Psoas muscle (tissue), 8 donors: Measurements from ENCODE around the gene SS18. TPM values are rescaled to one million over a fixed set of nuclear protein-coding genes. Genes with fewer than 3 reads are reported as not detected.

ENCODE experiments used
- ATAC-seq, 4 donors: fragments of 200-7000 bp; cut with Tn5 transposase; one replicate each; pipeline ENCODE4 v1.9.1; 2020; ENCODE audit warnings: moderate library complexity in 3 of 4, mild to moderate bottlenecking in 2 of 4
- DNase-seq, 2 donors: peaks; one replicate each; pipeline ENCODE4 v3.0.0-alpha.2; 2020
- H3K27ac ChIP-seq: fragments of 200-600 bp; one replicate; pipeline ENCODE4 v1.8.0; 2022
- H3K27me3 ChIP-seq, 3 donors: fragments of 200-600 bp in 1 of 3; one replicate each; pipeline versions ENCODE4 v1.6.1 to v1.8.0; 2013 to 2022; ENCODE audit warnings: low read length in 2 of 3, mild to moderate bottlenecking in 2 of 3, moderate library complexity in 1 of 3; ENCODE audit not compliant: insufficient read depth in 3 of 3
- H3K36me3 ChIP-seq, 2 donors: fragments of 200-600 bp in 1 of 2; one replicate each; pipeline versions ENCODE4 v1.6.1 to v1.8.0; 2013 to 2022; ENCODE audit warnings: low read depth in 1 of 2, mild to moderate bottlenecking in 1 of 2, moderate library complexity in 1 of 2; ENCODE audit not compliant: insufficient read depth in 1 of 2
- H3K4me1 ChIP-seq: fragments of 200-600 bp; one replicate; pipeline ENCODE4 v1.8.0; 2022
- H3K4me3 ChIP-seq: fragments of 200-600 bp; one replicate; pipeline ENCODE4 v1.8.0; 2022; ENCODE audit warnings: mild to moderate bottlenecking
- H3K9me3 ChIP-seq: fragments of 200-600 bp; one replicate; pipeline ENCODE4 v1.8.0; 2022
- WGBS, 3 donors: extraction: QIAGEN DNeasy Blood & Tissue Kit; methylation state at CpG; one replicate each; pipeline versions ENCODE4 v1.1.6 to v1.1.7; 2013; 5-methylcytosine and 5-hydroxymethylcytosine counted together
- intact Hi-C, 2 donors: fragments of 100-400 bp; cut with DNase I; formaldehyde crosslinking; loops; one replicate each; pipeline versions ENCODE4 v1.11.0 to v1.14.2; 2022
- polyA plus RNA-seq, 3 donors: library from polyadenylated mRNA; stranded (reverse); fragments of 200-250 nt; gene quantifications; one replicate each; pipeline ENCODE4 v1.2.3, GENCODE V29; 2013
- total RNA-seq, 4 donors: library from RNA; stranded (reverse); fragmentation: NEBNext Ultra II Directional in 2 of 4; extraction: Animal tissue kit (Norgen Biotek cat#: 25700) in 2 of 4; gene quantifications; one replicate each; pipeline versions ENCODE4 v1.2.1 to v1.2.4, GENCODE V29; 2021 to 2023
- TF ChIP-seq, protein P1 (sequence below): fragments of 200-600 bp; IDR thresholded peaks from one replicate; pipeline ENCODE4 v1.8.0; 2022; ENCODE audit warnings: antibody characterized with exemption
- donor health status: healthy with polysubstance abuse.
- donor health status: DM: no; HTN: no; CAD: no; lungs with moderate emphysema.
- donor health status: Bipolar disorder and iron deficiency.
- donor health status: healthy.
- donor health status: DM: yes; HTN: yes; CAD: no.
- donor health status: DM: no; HTN: no; CAD: no.
- donor health status: DM: no; HTN: no; CAD: no.
- donor health status: DM: yes; HTN: yes; CAD: no.

The SS18 gene
- total and polyA plus RNA-seq, 7 donors: 8.4 to 17.3 (median 12.7) TPM

- Histone ChIP-seq H3K27me3 (no peaks in the 10 kb centered on the region), H3K9me3 (no peaks in the 10 kb centered on the region), H3K27ac (peak overlapping the region; percentile 95), H3K4me3 (peak overlapping the region; percentile 94), H3K4me1 (peaks cover 23% of the 10 kb centered on the region), H3K36me3 (peaks cover 0 to 28% of the 10 kb centered on the region in 2 donors)
- ATAC-seq: peak in 2 of 4 donors; percentile 2 to 5
- WGBS, 3 donors: 2 to 3% (median 2%) methylated on average over 33 to 35 of the region's 35 CpGs
- TF ChIP-seq, protein P1, sequence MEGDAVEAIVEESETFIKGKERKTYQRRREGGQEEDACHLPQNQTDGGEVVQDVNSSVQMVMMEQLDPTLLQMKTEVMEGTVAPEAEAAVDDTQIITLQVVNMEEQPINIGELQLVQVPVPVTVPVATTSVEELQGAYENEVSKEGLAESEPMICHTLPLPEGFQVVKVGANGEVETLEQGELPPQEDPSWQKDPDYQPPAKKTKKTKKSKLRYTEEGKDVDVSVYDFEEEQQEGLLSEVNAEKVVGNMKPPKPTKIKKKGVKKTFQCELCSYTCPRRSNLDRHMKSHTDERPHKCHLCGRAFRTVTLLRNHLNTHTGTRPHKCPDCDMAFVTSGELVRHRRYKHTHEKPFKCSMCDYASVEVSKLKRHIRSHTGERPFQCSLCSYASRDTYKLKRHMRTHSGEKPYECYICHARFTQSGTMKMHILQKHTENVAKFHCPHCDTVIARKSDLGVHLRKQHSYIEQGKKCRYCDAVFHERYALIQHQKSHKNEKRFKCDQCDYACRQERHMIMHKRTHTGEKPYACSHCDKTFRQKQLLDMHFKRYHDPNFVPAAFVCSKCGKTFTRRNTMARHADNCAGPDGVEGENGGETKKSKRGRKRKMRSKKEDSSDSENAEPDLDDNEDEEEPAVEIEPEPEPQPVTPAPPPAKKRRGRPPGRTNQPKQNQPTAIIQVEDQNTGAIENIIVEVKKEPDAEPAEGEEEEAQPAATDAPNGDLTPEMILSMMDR: no peak
- DNase-seq: no peak
- intact Hi-C loops: no loop called here
Observed at GRCh38 chr18:26089293-26090129, 902 bp downstream of the SS18 start.

DNA sequence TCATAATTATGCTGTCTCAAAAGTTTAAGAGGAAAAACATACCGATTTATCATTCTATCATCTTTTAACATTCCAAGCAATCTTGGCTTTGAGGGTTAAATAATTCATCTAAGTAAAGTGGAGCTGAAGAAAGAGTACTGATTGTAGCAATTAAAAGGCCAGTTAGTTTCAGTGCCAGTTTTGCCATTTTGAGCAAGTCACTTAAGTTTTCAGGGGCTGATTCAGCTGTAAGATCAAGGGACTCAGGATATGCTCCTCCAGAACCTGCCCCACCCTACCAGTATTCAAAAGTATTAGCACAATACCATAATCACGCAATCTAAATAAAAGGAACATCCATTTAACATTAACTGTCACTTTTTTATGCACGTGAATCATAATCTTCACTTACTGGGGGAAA, 1.9 kb downstream of the SS18 start:
- H3K27me3 ChIP-seq: no peaks in the 10 kb centered on the region
- H3K27ac ChIP-seq: no peak overlapping the region
- peaks cover 0 to 37% of the 10 kb centered on the region in 2 donors for H3K36me3 ChIP-seq
- intact Hi-C loops: no loop called here
- DNase-seq (no peak), ATAC-seq (no peak)
- peak overlapping the region; percentile 94 for H3K4me3 ChIP-seq
- TF ChIP-seq, protein P1: no peak
- peaks cover 23% of the 10 kb centered on the region for H3K4me1 ChIP-seq
- H3K9me3 ChIP-seq: no peaks in the 10 kb centered on the region
- WGBS, 3 donors: 53 to 55% (median 55%) methylated on average over 3 of the region's 3 CpGs

DNA sequence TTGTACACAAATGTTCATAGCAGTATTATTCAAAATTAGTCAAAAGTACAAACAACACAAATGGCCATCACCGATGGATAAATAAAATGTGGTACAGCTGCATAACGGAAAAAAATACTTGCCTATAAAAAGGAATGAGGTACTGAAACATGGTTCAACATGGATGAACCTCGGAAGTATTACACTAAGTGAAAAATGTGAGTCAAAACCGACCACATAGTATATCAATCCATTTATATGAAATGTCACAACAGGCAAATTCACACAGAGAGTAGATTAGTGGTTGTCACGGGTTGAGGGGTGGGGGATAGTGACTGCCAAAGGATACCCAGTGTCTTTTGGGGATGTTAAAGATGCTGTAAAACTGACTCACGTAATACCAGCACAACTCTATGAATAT, 3.5 kb downstream of the SS18 start:
- H3K4me1 ChIP-seq: peaks cover 23% of the 10 kb centered on the region
- DNase-seq: no peak
- no peak for ATAC-seq
- 85 to 92% (median 92%) methylated on average over 6 of the region's 6 CpGs for WGBS, 3 donors
- TF ChIP-seq, protein P1: no peak
- no peak overlapping the region for H3K4me3 ChIP-seq
- H3K36me3 ChIP-seq: peaks cover 0 to 48% of the 10 kb centered on the region in 2 donors
- H3K27ac ChIP-seq: no peak overlapping the region
- no peaks in the 10 kb centered on the region for H3K9me3 ChIP-seq
- intact Hi-C loops: no loop called here
- H3K27me3 ChIP-seq: no peaks in the 10 kb centered on the region

DNA sequence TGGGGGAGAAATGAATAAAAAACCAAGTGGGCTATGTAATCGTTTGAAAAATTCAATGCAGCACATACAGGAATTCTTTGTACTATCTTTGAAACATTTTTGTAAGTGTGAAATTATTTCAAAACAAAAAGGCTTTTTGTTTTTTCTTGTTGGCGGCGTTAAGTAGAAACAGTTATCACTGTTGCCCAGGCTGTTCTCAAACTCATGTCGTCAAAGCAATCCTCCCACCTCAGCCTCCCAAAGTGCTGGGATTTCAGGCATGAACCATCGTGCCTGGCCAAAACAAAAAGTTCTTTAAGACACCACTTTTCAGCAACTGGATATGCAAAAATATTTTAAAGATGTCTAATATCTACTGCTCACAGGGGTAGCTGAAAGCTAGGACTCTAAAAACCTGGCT, 5.4 kb downstream of the SS18 start:
- TF ChIP-seq, protein P1: no peak

More for the DNA sequence above, 5.4 kb downstream of the SS18 start:
- ATAC-seq: no peak
- H3K4me3 ChIP-seq: no peak overlapping the region
- DNase-seq: no peak
- no peak overlapping the region for H3K27ac ChIP-seq
- intact Hi-C loops: no loop called here
- H3K4me1 ChIP-seq: peaks cover 23% of the 10 kb centered on the region
- peaks cover 0 to 53% of the 10 kb centered on the region in 2 donors for H3K36me3 ChIP-seq
- no peaks in the 10 kb centered on the region for H3K27me3 ChIP-seq
- no peaks in the 10 kb centered on the region for H3K9me3 ChIP-seq
- WGBS, 3 donors: 82 to 84% (median 84%) methylated on average over 5 of the region's 5 CpGs
